ENCODE measurements around the gene IL21R.

IL21R gene

GRCh38 chr16:27492588-27492979, 90.6 kb downstream of the IL21R start:
- DNase-seq = no peak

GRCh38 chr16:27495191-27495590, 93.2 kb downstream of the IL21R start:
- no peak for DNase-seq

GRCh38 chr16:27498031-27498825, 96.3 kb downstream of the IL21R start:
- no peak for DNase-seq

GRCh38 chr16:27498916-27499658, 97.1 kb downstream of the IL21R start:
- DNase-seq = no peak

- no peak for DNase-seq
Measured at GRCh38 chr16:27499659-27500055, 97.7 kb downstream of the IL21R start.

GRCh38 chr16:27500801-27501200, 98.8 kb downstream of the IL21R start:
- DNase-seq = no peak
